ENCODE data around the gene PIAS2.

The PIAS2 gene

DNA sequence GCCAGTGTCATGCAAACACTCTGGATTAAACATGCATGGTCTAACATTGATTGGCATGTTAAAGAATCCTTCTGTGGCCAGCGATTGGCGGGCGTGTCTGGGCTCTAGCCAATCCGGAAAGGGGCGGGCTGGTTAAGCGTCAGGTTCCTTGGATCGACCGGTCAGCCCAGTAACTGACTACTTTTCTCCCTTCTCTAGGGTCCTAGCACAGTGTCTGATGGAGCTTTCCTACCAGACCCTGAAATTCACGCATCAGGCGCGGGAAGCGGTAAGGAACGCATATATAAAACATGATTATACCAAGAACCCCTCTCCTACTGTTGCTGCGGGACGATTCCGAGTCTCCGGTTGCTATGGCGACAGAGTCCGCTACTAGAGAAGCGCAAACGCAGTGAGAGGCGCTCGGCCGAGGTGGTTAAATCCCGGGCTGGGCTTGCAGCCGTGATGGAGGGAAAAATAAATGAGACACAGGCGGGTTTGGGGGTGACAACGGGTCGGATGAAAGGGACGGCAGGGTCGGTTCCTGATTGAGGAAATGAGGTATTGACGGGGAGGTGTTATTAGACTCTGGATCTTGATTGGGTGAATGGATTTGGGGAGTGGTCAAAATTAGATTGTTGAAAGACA is 29.5 kb upstream of the PIAS2 start:
- TF ChIP-seq CTCF (IDR thresholded peaks at IDR 0.05; ENCODE audit: low read depth, low read length), result no peak
- DNase-seq (ENCODE audit: extremely low read depth, low read depth), result peak; percentile 39

DNA sequence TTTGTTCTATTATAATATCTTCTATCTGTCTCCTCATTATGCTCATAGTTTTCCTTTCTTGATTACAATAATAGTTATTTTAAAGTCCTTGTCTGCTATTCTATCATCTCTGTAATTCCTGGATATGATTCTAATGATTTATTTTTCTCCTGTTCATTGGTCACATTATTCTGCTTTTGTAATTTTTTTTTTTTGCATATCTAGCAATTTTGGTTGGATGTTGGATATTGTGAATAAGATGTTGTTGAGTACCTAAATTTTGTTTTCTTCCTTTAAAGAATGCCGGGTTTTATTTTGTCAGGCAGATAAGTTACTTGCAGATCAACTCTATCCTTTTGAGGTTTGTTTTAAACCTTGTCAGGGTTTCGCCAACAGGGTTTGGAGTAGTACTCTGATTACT is 25.3 kb upstream of the PIAS2 start:
- TF ChIP-seq CTCF (IDR thresholded peaks at IDR 0.05; ENCODE audit: low read depth, low read length), result no peak
- no peak for DNase-seq (ENCODE audit: extremely low read depth, low read depth)

GRCh38 chr18:46939998-46940571 is 22.8 kb upstream of the PIAS2 start:
- no peak for DNase-seq (ENCODE audit: extremely low read depth, low read depth)
- TF ChIP-seq CTCF (IDR thresholded peaks at IDR 0.05; ENCODE audit: low read depth, low read length), result no peak

DNA sequence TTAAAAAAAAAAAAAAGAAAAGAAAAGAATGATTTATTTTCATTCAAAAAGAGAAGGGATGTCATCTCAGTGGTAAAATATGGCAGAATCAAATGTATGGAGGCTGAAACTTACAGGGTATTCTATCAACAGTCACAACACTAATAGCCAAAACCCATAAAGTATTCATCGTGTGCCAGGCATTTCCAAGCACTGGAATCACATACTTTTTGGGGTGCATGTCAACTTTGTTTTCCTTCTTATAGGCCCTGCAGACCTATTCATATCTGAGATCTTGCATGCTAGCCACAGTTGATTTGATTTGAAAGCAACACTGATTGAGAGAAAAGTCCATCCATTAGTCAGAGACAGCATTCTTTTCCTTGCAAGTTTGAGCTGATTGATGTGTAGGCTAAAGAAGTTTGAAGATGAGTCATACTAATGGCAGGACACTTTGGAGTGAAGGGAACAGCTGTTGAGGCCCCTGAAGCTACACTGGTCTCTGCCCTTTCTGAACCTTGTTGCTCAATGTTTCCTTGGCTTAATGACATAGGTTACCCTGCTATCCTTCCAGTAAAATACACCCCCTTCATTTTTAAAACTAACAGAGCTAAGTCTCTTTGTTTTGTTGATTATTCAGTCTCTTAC is 22.1 kb upstream of the PIAS2 start:
- peak; percentile 78 for DNase-seq (ENCODE audit: extremely low read depth, low read depth)
- no peak for TF ChIP-seq CTCF (IDR thresholded peaks at IDR 0.05; ENCODE audit: low read depth, low read length)

- DNase-seq (ENCODE audit: extremely low read depth, low read depth), result no peak
- TF ChIP-seq CTCF (IDR thresholded peaks at IDR 0.05; ENCODE audit: low read depth, low read length), result no peak
Measured at GRCh38 chr18:46920653-46921052, 3.3 kb upstream of the PIAS2 start.

DNA sequence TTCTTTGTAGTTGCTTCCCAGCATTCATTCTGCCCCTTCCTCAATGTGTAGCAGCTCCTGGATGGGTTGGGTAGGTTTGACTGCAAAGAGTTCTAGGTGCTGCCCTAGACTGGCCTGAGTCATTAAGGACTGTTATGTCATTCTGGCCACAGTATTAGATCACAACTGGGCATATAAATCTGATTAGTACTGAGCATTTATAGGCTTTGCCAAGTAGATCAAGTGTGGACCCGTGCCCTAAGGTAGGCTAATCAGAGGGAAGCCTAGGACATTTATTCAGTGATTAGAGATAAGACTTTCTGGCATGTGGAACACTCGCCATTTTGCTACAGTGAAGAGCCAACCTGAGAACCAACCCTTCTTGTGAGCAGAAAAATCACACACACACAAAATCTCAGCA is 2.8 kb upstream of the PIAS2 start:
- DNase-seq (ENCODE audit: extremely low read depth, low read depth), result no peak
- no peak for TF ChIP-seq CTCF (IDR thresholded peaks at IDR 0.05; ENCODE audit: low read depth, low read length)

GRCh38 chr18:46917803-46918600 is 695 bp upstream of the PIAS2 start:
- DNase-seq (ENCODE audit: extremely low read depth, low read depth), result no peak
- TF ChIP-seq CTCF (IDR thresholded peaks at IDR 0.05; ENCODE audit: low read depth, low read length), result no peak
